ENCODE measurements around the gene SRBD1.

SRBD1 gene

DNA sequence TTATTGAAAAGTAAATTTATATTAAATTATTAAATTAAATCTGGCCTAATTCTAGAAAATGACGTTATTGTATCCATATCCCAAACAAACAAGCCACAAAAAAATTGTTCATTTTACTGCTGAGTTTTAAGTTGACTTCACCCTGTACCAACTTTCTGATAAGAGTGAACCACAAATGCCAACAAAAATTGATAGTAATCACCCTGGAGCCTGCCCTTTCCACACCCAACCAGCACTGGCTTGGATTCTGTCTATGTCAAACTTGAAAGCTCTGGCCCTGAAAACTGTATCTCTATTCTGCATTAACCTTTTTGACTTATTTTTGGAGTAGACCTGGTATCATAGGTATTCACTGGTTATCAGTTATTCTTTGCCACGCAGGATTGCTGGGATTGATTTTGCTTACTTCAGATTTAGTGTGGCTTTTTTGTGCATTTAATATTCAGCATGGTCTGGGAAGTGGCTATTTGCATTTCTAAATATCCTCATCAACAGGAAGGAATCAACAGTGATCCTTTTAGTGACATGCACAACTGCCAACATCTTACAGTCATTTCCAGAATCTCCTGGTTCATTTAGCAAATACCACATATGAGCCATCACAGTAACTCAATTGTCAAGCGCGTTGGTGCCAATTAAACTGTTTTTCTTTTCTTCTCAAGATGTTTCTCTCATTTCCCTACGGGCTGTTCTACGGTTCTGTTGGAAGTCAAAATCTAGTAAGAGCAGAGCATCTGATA lies 11.4 kb upstream of the SRBD1 start:
- H3K4me1 ChIP-seq (ENCODE audit: insufficient read depth, low read length): no peaks in the 10 kb centered on the region
- no peaks in the 10 kb centered on the region for H3K9me3 ChIP-seq (ENCODE audit: control insufficient read depth, insufficient read depth, low read length)
- H3K36me3 ChIP-seq (ENCODE audit: insufficient read depth, low read length): no peaks in the 10 kb centered on the region
- no peak overlapping the region for H3K9ac ChIP-seq (ENCODE audit: low read depth, low read length)

DNA sequence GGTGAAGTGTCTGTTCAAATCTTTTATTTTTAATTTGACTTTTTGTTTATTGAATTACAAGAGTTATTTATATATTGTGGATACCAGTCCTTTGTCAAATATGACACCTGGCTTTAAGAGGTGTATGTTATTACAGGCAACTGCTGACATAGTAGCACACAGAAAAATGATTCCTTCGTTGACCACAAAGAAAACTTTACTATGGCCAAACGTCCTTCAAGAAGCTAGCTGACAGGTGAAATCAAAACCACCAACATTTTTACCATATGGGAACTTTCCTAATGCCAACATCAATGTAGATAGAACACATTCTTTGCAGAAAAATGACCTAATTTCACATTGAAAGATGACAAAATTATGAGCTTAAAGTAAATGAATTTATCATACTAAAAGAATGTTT lies 6.4 kb upstream of the SRBD1 start:
- H3K9me3 ChIP-seq (ENCODE audit: control insufficient read depth, insufficient read depth, low read length): no peaks in the 10 kb centered on the region
- no peaks in the 10 kb centered on the region for H3K4me1 ChIP-seq (ENCODE audit: insufficient read depth, low read length)
- H3K9ac ChIP-seq (ENCODE audit: low read depth, low read length): no peak overlapping the region
- H3K36me3 ChIP-seq (ENCODE audit: insufficient read depth, low read length): no peaks in the 10 kb centered on the region

DNA sequence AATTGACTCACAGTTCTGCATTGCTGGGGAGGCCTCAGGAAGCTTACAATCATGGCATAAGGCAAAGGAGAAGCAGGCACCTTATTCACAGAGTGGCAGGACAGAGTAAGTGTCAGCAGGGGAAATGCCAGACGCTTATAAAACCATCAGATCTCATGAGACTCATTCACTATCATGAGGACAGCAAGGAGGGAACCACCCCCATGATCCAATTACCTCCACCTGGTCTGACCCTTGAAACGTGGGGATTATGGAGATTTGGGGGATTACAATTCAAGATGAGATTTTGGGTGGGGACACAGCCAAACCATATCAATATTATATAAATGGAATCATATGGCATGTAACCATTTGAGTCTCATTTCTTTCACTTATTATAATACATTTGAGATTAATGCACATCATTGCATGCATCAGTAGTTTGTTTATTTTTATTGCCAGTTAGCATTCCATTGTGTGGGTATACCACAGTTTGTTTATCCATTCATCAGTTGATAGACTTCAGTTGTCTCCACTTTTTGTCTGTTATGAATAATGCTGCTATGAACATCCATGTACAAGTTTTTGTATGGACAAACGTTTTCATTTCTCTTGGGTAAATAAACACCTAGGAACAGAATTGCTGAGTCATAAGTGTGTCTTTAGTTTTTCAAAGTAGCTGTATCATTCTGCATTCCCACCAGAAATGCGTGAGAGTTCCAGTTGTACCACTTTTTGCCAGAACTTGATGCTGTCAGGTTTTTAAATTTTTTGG lies 5.8 kb upstream of the SRBD1 start:
- H3K4me1 ChIP-seq (ENCODE audit: insufficient read depth, low read length): 0 out of 2 replicates have a peak, but pooled peaks cover 2% of the 10 kb centered on the region
- H3K9me3 ChIP-seq (ENCODE audit: control insufficient read depth, insufficient read depth, low read length): no peaks in the 10 kb centered on the region
- H3K9ac ChIP-seq (ENCODE audit: low read depth, low read length): no peak overlapping the region
- no peaks in the 10 kb centered on the region for H3K36me3 ChIP-seq (ENCODE audit: insufficient read depth, low read length)

DNA sequence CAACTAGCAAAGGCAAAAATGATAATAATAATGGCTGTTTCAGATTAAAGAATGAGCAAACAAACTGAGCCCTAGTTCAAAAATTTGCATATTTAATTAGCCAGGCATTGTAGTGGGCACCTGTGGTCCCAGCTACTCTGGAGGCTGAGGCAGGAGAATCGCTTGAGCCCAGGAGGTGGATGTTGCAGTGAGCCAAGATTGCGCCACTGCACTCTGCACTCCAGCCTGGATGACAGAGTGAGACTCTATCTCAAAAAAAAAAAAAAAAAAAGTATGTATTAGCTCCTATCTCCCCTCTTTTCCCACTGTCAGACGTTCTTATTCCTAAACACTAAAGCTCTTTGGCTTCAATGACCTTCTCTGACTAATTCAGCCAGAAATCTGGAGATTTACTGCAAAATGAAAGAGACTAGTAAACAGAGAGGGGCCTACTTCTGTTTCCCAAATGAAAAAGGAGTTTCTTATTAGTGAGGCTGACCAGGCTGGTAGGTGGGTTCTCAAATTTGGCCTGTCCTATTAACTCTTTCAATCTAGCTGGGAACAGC lies 3.9 kb upstream of the SRBD1 start:
- Histone ChIP-seq H3K9me3 (ENCODE audit: control insufficient read depth, insufficient read depth, low read length) (no peaks in the 10 kb centered on the region), H3K36me3 (ENCODE audit: insufficient read depth, low read length) (no peaks in the 10 kb centered on the region), H3K4me1 (ENCODE audit: insufficient read depth, low read length) (0 out of 2 replicates have a peak, but pooled peaks cover 3% of the 10 kb centered on the region), H3K9ac (ENCODE audit: low read depth, low read length) (no peak overlapping the region)

DNA sequence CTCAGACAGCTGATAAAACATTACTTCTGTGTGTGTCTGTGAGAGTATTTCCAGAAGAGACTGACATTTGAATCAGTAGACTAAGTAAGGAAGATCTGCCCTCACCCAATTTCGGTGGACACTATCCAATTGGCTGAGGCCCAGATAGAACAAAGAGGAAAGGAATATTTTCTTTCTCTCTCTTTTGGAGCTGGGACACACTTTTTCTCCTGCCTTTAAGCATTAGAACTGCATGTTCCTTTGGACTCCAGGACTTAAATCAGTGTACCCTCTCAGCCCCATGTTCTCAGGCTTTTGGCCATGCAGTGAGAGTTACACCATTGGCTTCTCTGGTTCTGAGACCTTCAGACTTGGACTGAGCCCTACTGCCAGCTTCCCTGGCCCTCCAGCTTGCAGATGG lies 3.3 kb upstream of the SRBD1 start:
- no peaks in the 10 kb centered on the region for H3K36me3 ChIP-seq (ENCODE audit: insufficient read depth, low read length)
- no peaks in the 10 kb centered on the region for H3K9me3 ChIP-seq (ENCODE audit: control insufficient read depth, insufficient read depth, low read length)
- 0 out of 2 replicates have a peak, but pooled peaks cover 3% of the 10 kb centered on the region for H3K4me1 ChIP-seq (ENCODE audit: insufficient read depth, low read length)
- no peak overlapping the region for H3K9ac ChIP-seq (ENCODE audit: low read depth, low read length)

DNA sequence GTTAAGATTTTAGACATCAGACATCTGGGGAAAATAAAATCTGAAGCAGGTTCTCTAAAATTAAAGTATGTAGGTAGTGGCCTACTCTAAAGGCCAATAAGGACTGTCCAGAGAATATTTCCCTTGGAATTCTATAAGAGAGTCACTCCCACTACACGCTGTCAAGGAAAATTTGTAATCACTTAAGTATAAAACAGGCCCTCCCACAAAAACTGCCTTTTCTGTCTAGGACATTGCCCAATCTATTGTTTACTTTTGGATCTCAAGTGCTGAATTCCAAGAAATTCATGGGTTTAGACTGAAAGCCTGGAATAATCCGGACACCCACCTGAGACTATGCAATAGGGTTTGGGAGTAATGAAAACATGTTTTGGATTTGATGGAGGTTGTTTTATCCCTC lies 1.7 kb upstream of the SRBD1 start:
- H3K36me3 ChIP-seq (ENCODE audit: insufficient read depth, low read length): no peaks in the 10 kb centered on the region

DNA sequence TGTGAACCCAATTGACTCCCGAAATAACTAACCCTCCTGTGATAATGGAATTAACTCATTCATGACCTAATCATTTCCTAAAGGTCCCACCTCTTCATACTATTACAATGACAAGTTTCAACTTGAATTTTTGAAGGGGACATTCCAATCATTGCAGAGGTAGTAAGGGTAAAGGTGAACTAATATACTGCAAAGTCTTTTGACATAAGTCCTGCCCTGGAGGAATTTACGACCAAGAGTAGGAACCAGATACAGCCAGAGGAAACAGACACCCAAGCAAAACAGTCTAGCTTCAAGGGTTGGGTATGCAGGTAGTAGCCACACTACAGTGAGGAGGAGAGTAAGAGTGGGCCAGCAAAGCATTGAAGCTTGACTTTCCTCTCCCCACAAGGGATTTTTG lies 1.2 kb upstream of the SRBD1 start:
- Histone ChIP-seq H3K36me3 (ENCODE audit: insufficient read depth, low read length) (no peaks in the 10 kb centered on the region), H3K9ac (ENCODE audit: low read depth, low read length) (no peak overlapping the region), H3K9me3 (ENCODE audit: control insufficient read depth, insufficient read depth, low read length) (no peaks in the 10 kb centered on the region), H3K4me1 (ENCODE audit: insufficient read depth, low read length) (0 out of 2 replicates have a peak, but pooled peaks cover 3% of the 10 kb centered on the region)

More for the DNA sequence above, 1.7 kb upstream of the SRBD1 start:
- no peaks in the 10 kb centered on the region for H3K9me3 ChIP-seq (ENCODE audit: control insufficient read depth, insufficient read depth, low read length)
- 0 out of 2 replicates have a peak, but pooled peaks cover 3% of the 10 kb centered on the region for H3K4me1 ChIP-seq (ENCODE audit: insufficient read depth, low read length)
- no peak overlapping the region for H3K9ac ChIP-seq (ENCODE audit: low read depth, low read length)

DNA sequence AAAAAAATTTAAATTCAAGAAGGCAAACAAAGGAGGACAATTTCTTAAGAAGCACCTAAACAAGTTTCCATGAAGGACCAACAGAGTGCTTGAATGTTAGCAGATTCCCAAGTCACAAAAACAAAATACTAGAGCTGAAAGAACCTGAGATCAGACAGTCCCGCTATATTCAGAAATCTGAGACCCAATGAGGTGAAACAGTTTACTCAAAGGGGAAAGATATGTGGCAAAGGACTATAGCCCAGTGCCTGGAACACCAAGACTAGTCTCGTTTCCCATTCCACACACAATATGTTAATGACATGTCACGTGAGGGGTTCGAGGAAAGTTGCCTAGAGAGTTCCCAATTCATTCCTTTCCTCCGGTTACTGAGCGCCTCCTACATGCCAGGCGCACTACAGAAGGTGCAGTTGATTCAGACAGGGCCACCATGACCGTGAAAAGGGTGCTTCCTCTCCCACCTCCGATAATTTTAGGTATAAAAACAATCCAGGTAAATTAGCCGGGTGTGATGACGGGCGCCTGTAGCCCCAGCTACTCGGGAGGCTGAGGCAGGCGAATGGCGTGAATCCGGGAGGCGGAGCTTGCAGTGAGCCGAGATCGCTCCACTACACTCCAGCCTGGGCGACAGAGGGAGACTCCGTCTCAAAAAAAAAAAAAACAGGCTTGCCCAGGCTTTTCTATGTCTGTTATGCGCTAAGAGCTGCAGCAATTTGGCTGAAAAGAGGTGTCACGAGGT lies 617 bp downstream of the SRBD1 start:
- no peaks in the 10 kb centered on the region for H3K36me3 ChIP-seq (ENCODE audit: insufficient read depth, low read length)
- no peaks in the 10 kb centered on the region for H3K9me3 ChIP-seq (ENCODE audit: control insufficient read depth, insufficient read depth, low read length)
- H3K9ac ChIP-seq (ENCODE audit: low read depth, low read length): peak overlapping the region; percentile 99
- 0 out of 2 replicates have a peak, but pooled peaks cover 3% of the 10 kb centered on the region for H3K4me1 ChIP-seq (ENCODE audit: insufficient read depth, low read length)

DNA sequence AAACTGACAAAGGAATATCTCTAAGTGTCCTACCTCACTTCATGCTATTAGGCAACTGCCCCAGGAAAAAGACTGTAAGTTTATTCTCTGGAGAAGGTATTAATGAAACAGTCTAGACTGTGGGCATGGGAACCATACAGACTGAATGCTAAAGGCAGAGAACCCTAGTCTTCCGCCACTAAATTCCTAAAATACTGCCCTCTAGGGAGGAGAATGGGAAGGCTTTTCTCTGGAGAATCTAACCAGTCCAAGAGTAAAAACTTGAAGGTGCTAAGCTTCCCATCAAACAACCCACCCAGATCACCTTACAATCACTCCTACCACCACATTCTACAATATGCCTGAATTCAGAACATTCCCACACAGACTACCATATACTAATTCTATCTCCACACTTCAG lies 3.4 kb downstream of the SRBD1 start:
- Histone ChIP-seq H3K9me3 (ENCODE audit: control insufficient read depth, insufficient read depth, low read length) (no peaks in the 10 kb centered on the region), H3K9ac (ENCODE audit: low read depth, low read length) (no peak overlapping the region), H3K36me3 (ENCODE audit: insufficient read depth, low read length) (no peaks in the 10 kb centered on the region; the same call in none of the 2 replicates), H3K4me1 (ENCODE audit: insufficient read depth, low read length) (0 out of 2 replicates have a peak, but pooled peaks cover 3% of the 10 kb centered on the region)

DNA sequence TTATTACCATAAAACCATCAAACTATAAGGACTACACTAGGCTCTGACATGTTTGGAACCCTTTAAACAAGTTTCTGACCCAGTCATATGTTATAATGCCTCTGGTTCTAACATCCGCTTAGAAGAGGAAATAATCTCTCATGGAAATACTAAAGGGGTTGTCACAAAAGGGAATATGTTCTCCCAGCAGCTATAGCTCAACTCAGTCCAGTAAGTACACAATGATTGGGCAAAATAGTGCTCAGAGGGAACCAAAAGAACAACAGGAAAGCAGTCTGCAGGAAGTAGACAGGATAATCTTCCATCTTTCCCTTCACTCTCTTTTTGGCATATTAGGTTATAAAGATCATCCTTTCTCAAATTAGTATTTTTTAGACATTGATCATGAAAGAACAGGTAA lies 4.3 kb downstream of the SRBD1 start:
- Histone ChIP-seq H3K9ac (ENCODE audit: low read depth, low read length) (no peak overlapping the region), H3K4me1 (ENCODE audit: insufficient read depth, low read length) (0 out of 2 replicates have a peak, but pooled peaks cover under 1% of the 10 kb centered on the region), H3K9me3 (ENCODE audit: control insufficient read depth, insufficient read depth, low read length) (no peaks in the 10 kb centered on the region), H3K36me3 (ENCODE audit: insufficient read depth, low read length) (no peaks in the 10 kb centered on the region; the same call in none of the 2 replicates)

DNA sequence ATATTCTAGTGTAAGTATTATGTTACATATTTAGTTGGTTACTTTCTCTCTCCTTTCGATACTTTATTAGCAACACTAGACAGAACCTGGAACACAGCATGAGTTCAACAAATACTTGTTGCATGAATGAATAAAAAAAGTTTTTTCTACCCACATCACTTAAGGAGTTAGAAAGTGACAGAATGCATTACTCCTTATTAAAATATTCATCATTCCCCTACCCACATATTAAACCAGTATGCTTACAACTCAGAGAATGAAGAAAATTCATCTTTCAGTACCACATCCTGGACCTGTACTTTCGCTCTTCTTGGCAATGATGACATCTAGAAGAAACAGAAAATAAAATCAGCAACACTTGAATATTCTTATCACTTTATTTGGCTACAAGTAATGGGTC lies 6.0 kb downstream of the SRBD1 start:
- no peaks in the 10 kb centered on the region for H3K4me1 ChIP-seq (ENCODE audit: insufficient read depth, low read length)
- H3K9ac ChIP-seq (ENCODE audit: low read depth, low read length): no peak overlapping the region

DNA sequence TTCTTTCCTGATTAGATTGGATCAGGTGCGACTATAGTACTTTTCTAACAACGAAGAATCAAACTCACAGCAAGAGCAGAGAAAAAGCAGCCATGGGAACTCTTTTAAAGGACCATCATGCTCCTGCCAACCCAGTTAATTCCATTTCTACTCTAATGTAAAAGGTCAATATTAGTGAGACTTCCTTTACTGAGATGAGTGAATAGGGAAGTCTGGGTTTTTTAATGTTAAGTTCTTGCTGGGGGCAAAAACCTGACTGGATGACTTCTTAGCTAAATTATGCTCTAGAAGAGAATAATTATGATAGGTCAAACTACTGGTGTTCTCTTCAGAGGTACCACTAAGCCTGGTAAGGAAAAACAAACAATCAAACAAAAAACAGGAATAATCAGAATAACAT lies 8.4 kb downstream of the SRBD1 start:
- Histone ChIP-seq H3K9ac (ENCODE audit: low read depth, low read length) (no peak overlapping the region), H3K9me3 (ENCODE audit: control insufficient read depth, insufficient read depth, low read length) (no peaks in the 10 kb centered on the region), H3K36me3 (ENCODE audit: insufficient read depth, low read length) (peaks cover 12% of the 10 kb centered on the region), H3K4me1 (ENCODE audit: insufficient read depth, low read length) (no peaks in the 10 kb centered on the region)

More for the DNA sequence above, 6.0 kb downstream of the SRBD1 start:
- peaks cover 7% of the 10 kb centered on the region for H3K36me3 ChIP-seq (ENCODE audit: insufficient read depth, low read length)
- no peaks in the 10 kb centered on the region for H3K9me3 ChIP-seq (ENCODE audit: control insufficient read depth, insufficient read depth, low read length)

DNA sequence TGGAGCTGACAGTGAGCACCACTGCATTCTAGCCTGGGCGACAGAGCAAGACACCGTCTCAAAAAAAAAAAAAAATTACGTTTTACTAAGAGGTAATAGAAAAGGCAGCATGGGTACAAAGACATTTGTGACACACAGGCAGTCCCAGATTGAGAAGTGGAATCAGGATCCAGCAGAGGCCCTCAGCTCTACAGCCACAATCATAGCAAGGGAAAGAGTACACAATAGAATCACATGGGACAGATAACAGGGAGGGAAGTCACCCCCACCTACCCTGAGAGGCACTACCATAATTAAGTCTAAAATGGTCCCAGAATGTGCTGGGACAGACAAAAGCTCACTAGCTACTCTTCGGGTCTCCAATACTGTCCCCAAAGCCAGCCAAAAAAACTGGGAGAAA lies 12.5 kb downstream of the SRBD1 start:
- Histone ChIP-seq H3K9me3 (ENCODE audit: control insufficient read depth, insufficient read depth, low read length) (no peaks in the 10 kb centered on the region), H3K36me3 (ENCODE audit: insufficient read depth, low read length) (peaks cover 14% of the 10 kb centered on the region), H3K4me1 (ENCODE audit: insufficient read depth, low read length) (no peaks in the 10 kb centered on the region), H3K9ac (ENCODE audit: low read depth, low read length) (no peak overlapping the region)

DNA sequence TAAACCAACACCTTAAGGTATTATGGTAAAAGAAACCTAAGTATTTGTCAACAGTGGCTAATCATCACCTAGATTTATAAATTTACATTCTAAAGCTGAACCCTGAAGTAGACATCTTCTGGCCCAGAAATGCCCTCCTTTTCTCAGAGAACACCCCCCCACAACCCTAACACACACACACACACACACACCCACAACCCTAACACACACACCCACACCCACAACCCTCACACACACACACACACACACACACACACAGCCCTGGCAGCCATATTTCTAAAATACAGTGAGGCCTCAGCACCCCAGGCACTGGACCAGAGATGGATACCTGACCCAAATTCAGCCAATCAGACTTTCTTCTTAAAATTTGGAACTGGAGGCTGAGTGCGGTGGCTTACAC lies 14.3 kb downstream of the SRBD1 start:
- Histone ChIP-seq H3K9me3 (ENCODE audit: control insufficient read depth, insufficient read depth, low read length) (no peaks in the 10 kb centered on the region), H3K36me3 (ENCODE audit: insufficient read depth, low read length) (peaks cover 17% of the 10 kb centered on the region), H3K9ac (ENCODE audit: low read depth, low read length) (no peak overlapping the region), H3K4me1 (ENCODE audit: insufficient read depth, low read length) (no peaks in the 10 kb centered on the region)

Data from ES-I3 (cell line).